Activated CD4-positive, alpha-beta T cell treated with anti-CD3 and anti-CD28 coated beads, Interleukin-2, amount 10 ng/mL, durations not matched to agents 7 days and 5 days (primary cell): ENCODE data around the gene YWHAQ. TPM values are rescaled to one million over a fixed set of nuclear protein-coding genes. Genes with fewer than 3 reads are reported as not detected.
A peak's percentile ranks its signal among the peaks of the same experiment; 100 is the strongest.
"Not testable (repeated sequence)": the region's sequence is repeated elsewhere in the genome, so short reads cannot be mapped to it uniquely, and the experiment has no call there.

ENCODE experiments used
- CTCF ChIA-PET: fragments of 350-600 bp; sonication (Branson Sonifier 250); formaldehyde crosslinking; loops from one replicate; lab custom pipeline; 2021; ENCODE audit warnings: antibody characterized with exemption; lab: Charles Lee
- POLR2A ChIA-PET: fragments of 350-600 bp; sonication (Branson Sonifier 250); formaldehyde crosslinking; loops from one replicate; lab custom pipeline; 2021; ENCODE audit warnings: antibody characterized with exemption; lab: Charles Lee
- DNase-seq: peaks from one replicate; pipeline ENCODE4 v3.0.0-alpha.2; 2020
- H3K27ac Mint-ChIP-seq: one replicate; pipeline ENCODE4 v1.8.0; 2021; ENCODE audit warnings: mild to moderate bottlenecking, moderate library complexity, mixed read lengths
- H3K27me3 Mint-ChIP-seq: one replicate; pipeline ENCODE4 v1.8.0; 2021; ENCODE audit warnings: mixed read lengths
- H3K36me3 Mint-ChIP-seq: one replicate; pipeline ENCODE4 v1.8.0; 2021; ENCODE audit warnings: low read depth, mixed read lengths
- H3K4me1 Mint-ChIP-seq: one replicate; pipeline ENCODE4 v1.8.0; 2021; ENCODE audit warnings: mixed read lengths
- H3K4me3 Mint-ChIP-seq: one replicate; pipeline ENCODE4 v1.8.0; 2021; ENCODE audit warnings: mild to moderate bottlenecking, moderate library complexity, mixed read lengths
- H3K9me3 Mint-ChIP-seq: one replicate; pipeline ENCODE4 v1.8.0; 2021; ENCODE audit warnings: mixed read lengths
- total RNA-seq, 2 experiments: library from RNA; stranded (reverse); gene quantifications; one replicate each; pipeline ENCODE4 v1.2.3, GENCODE V29; 2021

The YWHAQ gene
- total RNA-seq, 2 experiments from 2014 or later: 308 to 322 TPM

GRCh38 chr2:9596621-9597311 is 34.0 kb downstream of the YWHAQ start:
- peaks cover 62% of the 10 kb centered on the region for H3K36me3 Mint-ChIP-seq
- ChIA-PET CTCF (interaction anchor here (0.6 to 2.0 kb wide), 4 partner anchors 9 to 63 kb away, joined by 3 to 7 read pairs (median 4); no protein-coding TSS in a partner anchor), POLR2A (no interaction called here)
- DNase-seq: no peak
- H3K9me3 Mint-ChIP-seq: peaks cover 16% of the 10 kb centered on the region
- peak overlapping the region; percentile 16 for H3K4me3 Mint-ChIP-seq
- peak overlapping the region; percentile 65 for H3K27ac Mint-ChIP-seq
- no peaks in the 10 kb centered on the region for H3K27me3 Mint-ChIP-seq
- H3K4me1 Mint-ChIP-seq: peaks cover 58% of the 10 kb centered on the region

GRCh38 chr2:9595746-9596145 is 35.1 kb downstream of the YWHAQ start:
- DNase-seq: no peak
- ChIA-PET CTCF (interaction anchor here (1.1 to 2.0 kb wide), 4 partner anchors 10 to 33 kb away, joined by 3 to 7 read pairs (median 4); no protein-coding TSS in a partner anchor), POLR2A (no interaction called here)
- Mint-ChIP-seq H3K27me3 (no peaks in the 10 kb centered on the region), H3K36me3 (peaks cover 62% of the 10 kb centered on the region), H3K9me3 (peaks cover 16% of the 10 kb centered on the region), H3K4me1 (peaks cover 65% of the 10 kb centered on the region), H3K4me3 (no peak overlapping the region), H3K27ac (peak overlapping the region; percentile 65)

GRCh38 chr2:9595256-9595655 is 35.5 kb downstream of the YWHAQ start:
- CTCF ChIA-PET: interaction anchor here (1.1 to 2.0 kb wide), 3 partner anchors 9 to 32 kb away, joined by 3 to 7 read pairs (median 4); no protein-coding TSS in a partner anchor
- H3K36me3 Mint-ChIP-seq: peaks cover 59% of the 10 kb centered on the region
- H3K4me3 Mint-ChIP-seq, POLR2A ChIA-PET, H3K27ac Mint-ChIP-seq, DNase-seq, H3K27me3 Mint-ChIP-seq: not testable (repeated sequence)
- peaks cover 63% of the 10 kb centered on the region for H3K4me1 Mint-ChIP-seq
- H3K9me3 Mint-ChIP-seq: peaks cover 16% of the 10 kb centered on the region

- Mint-ChIP-seq H3K9me3 (peaks cover 8% of the 10 kb centered on the region), H3K4me1 (peaks cover 59% of the 10 kb centered on the region), H3K36me3 (peaks cover 59% of the 10 kb centered on the region), H3K27me3 (no peaks in the 10 kb centered on the region), H3K27ac (peak overlapping the region; percentile 5), H3K4me3 (no peak overlapping the region)
- POLR2A ChIA-PET: no interaction called here
- DNase-seq: no peak
- CTCF ChIA-PET: interaction anchor here (0.7 to 1.6 kb wide), 5 partner anchors 8 to 36 kb away, joined by 3 to 4 read pairs (median 3); no protein-coding TSS in a partner anchor
These were observed 36.3 kb downstream of the YWHAQ start for GRCh38 chr2:9594366-9595054.

- H3K27ac Mint-ChIP-seq: peak overlapping the region; percentile 46
These were observed 36.9 kb downstream of the YWHAQ start for GRCh38 chr2:9593925-9594324.

GRCh38 chr2:9592699-9593098 is 38.1 kb downstream of the YWHAQ start:
- no peak overlapping the region for H3K4me3 Mint-ChIP-seq
- H3K27ac Mint-ChIP-seq: peak overlapping the region; percentile 41
- H3K9me3 Mint-ChIP-seq: no peaks in the 10 kb centered on the region
- ChIA-PET CTCF (interaction anchor here (2.6 kb wide), 1 partner anchor 9 kb away, joined by 8 read pairs; no protein-coding TSS in a partner anchor), POLR2A (no interaction called here)
- peaks cover 52% of the 10 kb centered on the region for H3K36me3 Mint-ChIP-seq
- H3K27me3 Mint-ChIP-seq: no peaks in the 10 kb centered on the region
- DNase-seq: no peak
- H3K4me1 Mint-ChIP-seq: peaks cover 46% of the 10 kb centered on the region

More at GRCh38 chr2:9593925-9594324, 36.9 kb downstream of the YWHAQ start:
- CTCF ChIA-PET: interaction anchor here (1.0 to 2.6 kb wide), 3 partner anchors 8 to 35 kb away, joined by 3 to 8 read pairs (median 3); no protein-coding TSS in a partner anchor
- no peak for DNase-seq
- no peaks in the 10 kb centered on the region for H3K27me3 Mint-ChIP-seq
- H3K4me1 Mint-ChIP-seq: peaks cover 57% of the 10 kb centered on the region
- H3K36me3 Mint-ChIP-seq: peaks cover 53% of the 10 kb centered on the region
- H3K4me3 Mint-ChIP-seq: no peak overlapping the region
- POLR2A ChIA-PET: no interaction called here
- H3K9me3 Mint-ChIP-seq: peaks cover 4% of the 10 kb centered on the region

GRCh38 chr2:9590641-9591040 is 40.2 kb downstream of the YWHAQ start:
- H3K27me3 Mint-ChIP-seq: no peaks in the 10 kb centered on the region
- no peak overlapping the region for H3K4me3 Mint-ChIP-seq
- no peak for DNase-seq
- no peaks in the 10 kb centered on the region for H3K9me3 Mint-ChIP-seq
- H3K4me1 Mint-ChIP-seq: peaks cover 31% of the 10 kb centered on the region
- CTCF ChIA-PET: interaction anchor here (1.2 kb wide), 1 partner anchor 17 kb away, joined by 3 read pairs; no protein-coding TSS in a partner anchor
- H3K27ac Mint-ChIP-seq: no peak overlapping the region
- H3K36me3 Mint-ChIP-seq: peaks cover 61% of the 10 kb centered on the region
- POLR2A ChIA-PET: no interaction called here

- no peaks in the 10 kb centered on the region for H3K9me3 Mint-ChIP-seq
- POLR2A ChIA-PET: no interaction called here
- H3K36me3 Mint-ChIP-seq: peaks cover 54% of the 10 kb centered on the region
- H3K4me1 Mint-ChIP-seq: peaks cover 4% of the 10 kb centered on the region
- H3K27me3 Mint-ChIP-seq: no peaks in the 10 kb centered on the region
- H3K4me3 Mint-ChIP-seq: no peak overlapping the region
- no peak for DNase-seq
- CTCF ChIA-PET: interaction anchor here (0.5 to 2.3 kb wide), 5 partner anchors 9 to 1093 kb away, joined by 3 to 6 read pairs (median 3); no protein-coding TSS in a partner anchor
- no peak overlapping the region for H3K27ac Mint-ChIP-seq
These were observed 44.3 kb downstream of the YWHAQ start for GRCh38 chr2:9586465-9586864.

- ChIA-PET POLR2A (no interaction called here), CTCF (interaction anchor here (0.5 kb wide), 1 partner anchor 127 kb away, joined by 3 read pairs; no protein-coding TSS in a partner anchor)
- H3K4me1 Mint-ChIP-seq: no peaks in the 10 kb centered on the region
- no peak overlapping the region for H3K27ac Mint-ChIP-seq
- H3K36me3 Mint-ChIP-seq: peaks cover 50% of the 10 kb centered on the region
- H3K27me3 Mint-ChIP-seq: no peaks in the 10 kb centered on the region
- no peak for DNase-seq
- no peaks in the 10 kb centered on the region for H3K9me3 Mint-ChIP-seq
- H3K4me3 Mint-ChIP-seq: no peak overlapping the region
These were observed 45.3 kb downstream of the YWHAQ start for GRCh38 chr2:9585486-9585885.

GRCh38 chr2:9584902-9585301 is 45.9 kb downstream of the YWHAQ start:
- CTCF ChIA-PET: interaction anchor here (0.5 kb wide), 1 partner anchor 126 kb away, joined by 3 read pairs; no protein-coding TSS in a partner anchor
- H3K9me3 Mint-ChIP-seq, H3K27me3 Mint-ChIP-seq, H3K4me3 Mint-ChIP-seq, H3K27ac Mint-ChIP-seq, H3K4me1 Mint-ChIP-seq, DNase-seq, POLR2A ChIA-PET: not testable (repeated sequence)
- H3K36me3 Mint-ChIP-seq: peaks cover 47% of the 10 kb centered on the region

- H3K27ac Mint-ChIP-seq: no peak overlapping the region
- POLR2A ChIA-PET: no interaction called here
- no peaks in the 10 kb centered on the region for H3K27me3 Mint-ChIP-seq
- DNase-seq: no peak
- CTCF ChIA-PET: interaction anchor here (0.6 kb wide), 1 partner anchor 87 kb away, joined by 3 read pairs; no protein-coding TSS in a partner anchor
- H3K9me3 Mint-ChIP-seq: no peaks in the 10 kb centered on the region
- H3K4me1 Mint-ChIP-seq: no peaks in the 10 kb centered on the region
- no peak overlapping the region for H3K4me3 Mint-ChIP-seq
- H3K36me3 Mint-ChIP-seq: peaks cover 36% of the 10 kb centered on the region
These were observed 48.2 kb downstream of the YWHAQ start for GRCh38 chr2:9582624-9583023.

GRCh38 chr2:9578467-9579235 is 52.1 kb downstream of the YWHAQ start:
- H3K27me3 Mint-ChIP-seq: no peaks in the 10 kb centered on the region

More at GRCh38 chr2:9578467-9579235, 52.1 kb downstream of the YWHAQ start:
- Mint-ChIP-seq H3K27ac (no peak overlapping the region), H3K9me3 (no peaks in the 10 kb centered on the region), H3K4me1 (peaks cover 4% of the 10 kb centered on the region), H3K4me3 (no peak overlapping the region), H3K36me3 (peaks cover 9% of the 10 kb centered on the region)
- POLR2A ChIA-PET: no interaction called here
- no peak for DNase-seq
- CTCF ChIA-PET: interaction anchor here (1.2 to 1.3 kb wide), 2 partner anchors 9 to 162 kb away, joined by 3 to 4 read pairs; no protein-coding TSS in a partner anchor
